ENCODE measurements around the gene PDLIM4.

PDLIM4 gene

DNA sequence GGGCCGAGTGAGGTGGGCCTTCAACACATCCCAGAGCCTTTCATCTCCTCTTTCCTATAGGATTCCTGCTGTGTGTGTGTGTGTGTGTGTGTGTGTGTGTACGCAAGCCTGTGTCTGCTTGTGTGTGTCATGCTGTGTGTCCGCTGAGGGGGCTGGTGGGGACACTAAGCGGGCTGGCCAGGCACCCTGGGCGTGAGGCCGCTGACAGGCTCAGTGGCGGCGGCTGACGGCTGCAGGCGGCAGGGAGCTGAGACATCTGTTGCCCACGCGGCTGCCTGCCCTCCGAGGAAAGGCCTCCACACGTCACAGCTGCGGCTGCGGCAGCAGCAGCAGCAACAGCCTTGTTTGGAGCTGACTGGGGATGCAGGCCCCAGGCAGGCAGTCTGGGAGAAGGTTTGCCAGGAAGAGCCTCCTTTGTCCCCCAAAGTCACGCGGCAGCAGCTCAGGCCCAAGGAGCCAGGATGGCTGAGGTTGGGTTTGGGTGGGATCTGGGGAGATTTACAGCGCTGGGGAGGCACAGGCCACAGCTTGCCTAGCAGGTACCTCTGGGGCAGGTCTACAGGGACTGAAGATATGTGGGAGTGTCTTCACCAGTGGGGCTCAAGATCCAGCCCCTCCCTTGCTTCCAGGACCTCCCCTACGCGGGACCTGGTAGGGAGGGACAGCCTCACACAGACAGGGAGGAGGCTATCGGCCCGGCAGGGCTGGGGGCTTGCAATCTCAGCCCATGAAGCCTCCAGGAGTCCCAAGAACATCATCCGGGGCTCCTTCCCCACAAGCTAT lies 1.8 kb downstream of the PDLIM4 start:
- no peaks in the 10 kb centered on the region for H3K9me3 ChIP-seq (ENCODE audit: control insufficient read depth in 5 of 5, low read length in 5 of 5)
- H3K27me3 ChIP-seq (ENCODE audit: control insufficient read depth in 5 of 5, insufficient read depth in 4 of 5, low read length in 5 of 5) = peaks cover 0 to 8% (median 0%) of the 10 kb centered on the region in 5 donors
- peak overlapping the region; percentile 39 to 66 (median 58) for H3K4me3 ChIP-seq (ENCODE audit: low read depth in 1 of 5, low read length in 5 of 5)
- H3K36me3 ChIP-seq (ENCODE audit: control insufficient read depth in 5 of 5, insufficient read depth in 5 of 5, low read length in 5 of 5) = no peaks in the 10 kb centered on the region
- H3K27ac ChIP-seq (ENCODE audit: low read depth, low read length) = peak overlapping the region; percentile 81
- H3K9ac ChIP-seq (ENCODE audit: low read length in 5 of 5) = peak overlapping the region in 4 of 5 donors; percentile 26 to 80 (median 51)
- peaks cover 7 to 86% (median 47%) of the 10 kb centered on the region in 5 donors for H3K4me1 ChIP-seq (ENCODE audit: control insufficient read depth in 5 of 5, insufficient read depth in 5 of 5, low read length in 5 of 5)

DNA sequence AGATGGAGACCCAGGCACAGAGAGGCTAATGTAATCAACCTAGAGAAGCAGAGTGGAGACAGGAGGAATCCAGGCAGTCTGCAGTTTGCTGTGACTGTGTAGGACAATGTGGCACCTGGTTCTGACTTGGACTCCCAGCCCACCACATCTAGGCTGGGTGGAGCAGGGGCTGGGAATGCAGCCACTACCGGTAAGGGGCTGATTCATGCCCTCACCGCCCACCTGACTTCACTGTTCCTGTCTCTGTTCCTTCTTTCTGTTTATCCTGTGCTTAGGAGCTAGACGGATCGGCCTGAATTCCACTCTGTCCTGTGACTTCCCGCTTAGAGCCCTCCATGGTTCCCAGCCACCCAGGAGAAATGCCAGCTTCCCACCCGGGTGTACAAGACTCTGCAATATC lies 2.6 kb downstream of the PDLIM4 start:
- Histone ChIP-seq H3K4me3 (ENCODE audit: low read depth in 1 of 5, low read length in 5 of 5) (peak overlapping the region in 2 of 5 donors; percentile 39 to 66), H3K27ac (ENCODE audit: low read depth, low read length) (peak overlapping the region; percentile 81), H3K4me1 (ENCODE audit: control insufficient read depth in 5 of 5, insufficient read depth in 5 of 5, low read length in 5 of 5) (peaks cover 2 to 85% (median 42%) of the 10 kb centered on the region in 5 donors), H3K27me3 (ENCODE audit: control insufficient read depth in 5 of 5, insufficient read depth in 4 of 5, low read length in 5 of 5) (peaks cover 0 to 8% (median 0%) of the 10 kb centered on the region in 5 donors), H3K9ac (ENCODE audit: low read length in 5 of 5) (peak overlapping the region in 2 of 5 donors; percentile 33 to 80), H3K36me3 (ENCODE audit: control insufficient read depth in 5 of 5, insufficient read depth in 5 of 5, low read length in 5 of 5) (no peaks in the 10 kb centered on the region), H3K9me3 (ENCODE audit: control insufficient read depth in 5 of 5, low read length in 5 of 5) (no peaks in the 10 kb centered on the region)

- Histone ChIP-seq H3K36me3 (ENCODE audit: control insufficient read depth in 5 of 5, insufficient read depth in 5 of 5, low read length in 5 of 5) (no peaks in the 10 kb centered on the region), H3K27ac (ENCODE audit: low read depth, low read length) (no peak overlapping the region), H3K9me3 (ENCODE audit: control insufficient read depth in 5 of 5, low read length in 5 of 5) (no peaks in the 10 kb centered on the region), H3K4me1 (ENCODE audit: control insufficient read depth in 5 of 5, insufficient read depth in 5 of 5, low read length in 5 of 5) (peaks cover 3 to 87% (median 46%) of the 10 kb centered on the region in 5 donors), H3K27me3 (ENCODE audit: control insufficient read depth in 5 of 5, insufficient read depth in 4 of 5, low read length in 5 of 5) (peaks cover 0 to 8% (median 0%) of the 10 kb centered on the region in 5 donors), H3K9ac (ENCODE audit: low read length in 5 of 5) (no peak overlapping the region), H3K4me3 (ENCODE audit: low read depth in 1 of 5, low read length in 5 of 5) (no peak overlapping the region)
Observed at GRCh38 chr5:132260714-132261551, 3.4 kb downstream of the PDLIM4 start.

DNA sequence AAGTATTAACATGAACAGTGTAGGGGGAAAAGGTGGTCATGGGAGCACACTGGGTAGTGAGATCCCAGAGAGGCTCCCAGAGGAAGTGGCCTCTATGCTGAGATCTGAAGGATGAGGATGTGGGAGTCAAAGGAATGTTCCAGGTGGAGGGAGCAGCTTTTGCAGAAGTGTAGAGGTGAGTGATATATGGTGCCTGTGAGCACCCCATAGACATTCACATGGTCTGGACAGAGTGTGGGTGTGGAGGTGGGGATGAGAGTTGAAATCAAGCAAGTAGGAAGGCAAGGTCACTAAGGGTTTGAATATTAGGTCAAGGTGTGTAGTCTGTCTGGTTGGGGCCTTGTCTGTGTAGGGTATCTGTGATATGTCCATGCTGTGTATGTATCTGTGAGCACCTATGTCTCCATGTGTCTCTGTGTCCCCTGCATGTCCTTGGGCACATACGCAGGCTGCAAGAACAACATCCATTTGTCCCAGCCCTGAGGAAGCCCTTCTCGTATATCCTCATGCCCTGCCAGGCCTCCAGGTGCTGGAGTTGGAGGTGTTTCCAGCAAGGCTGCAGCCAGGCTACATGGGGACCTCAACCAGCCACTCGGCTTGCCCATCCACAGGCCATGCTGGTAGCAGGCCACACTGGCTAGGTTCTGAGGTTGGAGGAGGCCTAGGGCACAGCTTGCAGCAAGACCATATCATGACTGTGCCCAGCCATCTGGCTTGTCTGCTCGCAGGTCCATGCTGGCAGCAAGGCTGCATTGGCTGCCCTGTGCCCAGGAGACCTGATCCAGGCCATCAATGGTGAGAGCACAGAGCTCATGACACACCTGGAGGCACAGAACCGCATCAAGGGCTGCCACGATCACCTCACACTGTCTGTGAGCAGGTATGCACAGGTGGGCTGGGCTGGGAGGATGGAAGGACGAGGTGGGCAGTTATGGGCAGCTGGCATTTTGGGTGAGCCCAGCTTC lies 4.7 kb downstream of the PDLIM4 start:
- H3K4me1 ChIP-seq (ENCODE audit: control insufficient read depth in 5 of 5, insufficient read depth in 5 of 5, low read length in 5 of 5) = peaks cover 6 to 87% (median 51%) of the 10 kb centered on the region in 5 donors
- no peak overlapping the region for H3K27ac ChIP-seq (ENCODE audit: low read depth, low read length)
- peaks cover 0 to 8% (median 0%) of the 10 kb centered on the region in 5 donors for H3K36me3 ChIP-seq (ENCODE audit: control insufficient read depth in 5 of 5, insufficient read depth in 5 of 5, low read length in 5 of 5)
- H3K27me3 ChIP-seq (ENCODE audit: control insufficient read depth in 5 of 5, insufficient read depth in 4 of 5, low read length in 5 of 5) = peaks cover 0 to 5% (median 0%) of the 10 kb centered on the region in 5 donors
- no peak overlapping the region for H3K9ac ChIP-seq (ENCODE audit: low read length in 5 of 5)
- no peak overlapping the region for H3K4me3 ChIP-seq (ENCODE audit: low read depth in 1 of 5, low read length in 5 of 5)
- no peaks in the 10 kb centered on the region for H3K9me3 ChIP-seq (ENCODE audit: control insufficient read depth in 5 of 5, low read length in 5 of 5)

DNA sequence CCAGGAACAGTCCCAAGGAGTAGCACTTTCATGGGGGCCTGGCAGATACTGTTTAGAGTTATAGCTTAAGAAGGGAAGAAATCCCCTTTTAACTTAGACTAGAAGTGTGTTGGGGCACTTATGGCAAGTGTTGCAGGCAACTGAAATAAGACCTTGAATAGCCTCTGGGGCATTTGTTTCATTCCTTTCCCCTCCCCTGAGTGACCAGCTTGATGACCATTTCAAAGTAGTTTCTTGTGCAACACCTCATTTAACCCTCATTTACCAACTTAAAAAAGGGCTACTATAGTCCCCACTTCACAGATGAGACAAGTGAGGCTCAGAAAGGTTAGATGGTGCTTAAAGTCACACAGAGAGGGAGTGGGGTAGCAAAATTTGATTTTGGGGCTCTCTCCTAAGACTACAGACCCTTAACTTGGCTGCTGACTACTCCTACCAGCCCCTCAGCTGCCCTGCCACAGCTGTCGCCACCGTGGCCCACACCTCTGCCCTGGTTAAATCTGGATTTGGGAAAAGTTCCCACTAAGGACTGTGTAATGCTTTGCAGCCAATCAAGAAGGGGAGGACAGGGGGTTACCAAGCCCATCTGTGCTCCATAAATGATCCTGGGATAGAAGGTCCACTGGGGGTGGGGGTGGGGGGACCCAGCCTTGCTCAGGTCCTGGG lies 5.5 kb downstream of the PDLIM4 start:
- Histone ChIP-seq H3K36me3 (ENCODE audit: control insufficient read depth in 5 of 5, insufficient read depth in 5 of 5, low read length in 5 of 5) (peaks cover 0 to 11% (median 0%) of the 10 kb centered on the region in 5 donors), H3K27me3 (ENCODE audit: control insufficient read depth in 5 of 5, insufficient read depth in 4 of 5, low read length in 5 of 5) (peaks cover 0 to 5% (median 0%) of the 10 kb centered on the region in 5 donors), H3K27ac (ENCODE audit: low read depth, low read length) (peak overlapping the region; percentile 50), H3K4me3 (ENCODE audit: low read depth in 1 of 5, low read length in 5 of 5) (no peak overlapping the region), H3K9ac (ENCODE audit: low read length in 5 of 5) (no peak overlapping the region), H3K4me1 (ENCODE audit: control insufficient read depth in 5 of 5, insufficient read depth in 5 of 5, low read length in 5 of 5) (peaks cover 6 to 82% (median 46%) of the 10 kb centered on the region in 5 donors), H3K9me3 (ENCODE audit: control insufficient read depth in 5 of 5, low read length in 5 of 5) (no peaks in the 10 kb centered on the region)

DNA sequence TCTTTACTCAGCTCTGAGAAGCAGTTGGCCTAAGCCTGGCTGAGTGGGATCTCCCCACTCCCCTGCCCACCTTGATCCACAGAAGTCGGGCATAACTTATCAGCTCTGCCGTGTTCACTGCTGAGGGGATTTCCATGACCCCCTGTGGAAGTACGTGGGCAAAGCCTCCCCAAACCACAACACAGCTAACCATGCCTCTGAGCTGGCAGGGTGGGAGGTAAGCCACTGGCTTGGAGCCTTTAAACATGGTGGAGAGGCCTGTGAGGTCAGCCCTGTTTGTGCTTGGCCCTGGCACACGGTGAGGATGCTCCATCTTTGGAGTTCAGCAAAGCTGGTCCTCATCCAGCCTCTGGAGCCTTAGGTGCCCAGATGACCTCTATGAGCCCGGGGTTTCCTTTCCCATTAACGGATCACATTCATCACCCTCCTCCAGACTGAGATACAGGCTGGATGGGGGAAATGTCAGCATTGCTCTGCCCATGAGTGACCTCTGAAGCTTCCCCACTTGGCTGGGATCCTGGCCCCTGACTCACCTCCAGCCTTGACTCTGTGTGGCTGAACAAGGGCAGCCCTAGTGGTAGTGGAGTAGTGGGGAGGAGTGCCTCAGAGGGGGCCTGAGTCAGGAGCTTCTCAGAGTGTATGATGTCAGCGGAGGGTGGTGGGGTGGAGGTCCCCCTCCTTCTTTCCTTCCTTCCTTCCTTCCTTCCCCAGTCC lies 6.2 kb downstream of the PDLIM4 start:
- Histone ChIP-seq H3K9me3 (ENCODE audit: control insufficient read depth in 5 of 5, low read length in 5 of 5) (no peaks in the 10 kb centered on the region), H3K4me3 (ENCODE audit: low read depth in 1 of 5, low read length in 5 of 5) (no peak overlapping the region), H3K36me3 (ENCODE audit: control insufficient read depth in 5 of 5, insufficient read depth in 5 of 5, low read length in 5 of 5) (peaks cover 0 to 11% (median 0%) of the 10 kb centered on the region in 5 donors), H3K9ac (ENCODE audit: low read length in 5 of 5) (no peak overlapping the region), H3K4me1 (ENCODE audit: control insufficient read depth in 5 of 5, insufficient read depth in 5 of 5, low read length in 5 of 5) (peaks cover 6 to 75% (median 41%) of the 10 kb centered on the region in 5 donors), H3K27ac (ENCODE audit: low read depth, low read length) (peak overlapping the region; percentile 50), H3K27me3 (ENCODE audit: control insufficient read depth in 5 of 5, insufficient read depth in 4 of 5, low read length in 5 of 5) (peaks cover 0 to 3% (median 0%) of the 10 kb centered on the region in 5 donors)

GRCh38 chr5:132264546-132265335 lies 7.2 kb downstream of the PDLIM4 start:
- H3K36me3 ChIP-seq (ENCODE audit: control insufficient read depth in 5 of 5, insufficient read depth in 5 of 5, low read length in 5 of 5) = peaks cover 0 to 11% (median 0%) of the 10 kb centered on the region in 5 donors
- H3K9me3 ChIP-seq (ENCODE audit: control insufficient read depth in 5 of 5, low read length in 5 of 5) = no peaks in the 10 kb centered on the region
- H3K4me1 ChIP-seq (ENCODE audit: control insufficient read depth in 5 of 5, insufficient read depth in 5 of 5, low read length in 5 of 5) = peaks cover 6 to 65% (median 35%) of the 10 kb centered on the region in 5 donors
- peak overlapping the region in 2 of 5 donors; percentile 15 to 40 for H3K9ac ChIP-seq (ENCODE audit: low read length in 5 of 5)
- H3K27me3 ChIP-seq (ENCODE audit: control insufficient read depth in 5 of 5, insufficient read depth in 4 of 5, low read length in 5 of 5) = peaks cover 0 to under 1% (median 0%) of the 10 kb centered on the region in 5 donors
- H3K27ac ChIP-seq (ENCODE audit: low read depth, low read length) = peak overlapping the region; percentile 77
- no peak overlapping the region for H3K4me3 ChIP-seq (ENCODE audit: low read depth in 1 of 5, low read length in 5 of 5)

DNA sequence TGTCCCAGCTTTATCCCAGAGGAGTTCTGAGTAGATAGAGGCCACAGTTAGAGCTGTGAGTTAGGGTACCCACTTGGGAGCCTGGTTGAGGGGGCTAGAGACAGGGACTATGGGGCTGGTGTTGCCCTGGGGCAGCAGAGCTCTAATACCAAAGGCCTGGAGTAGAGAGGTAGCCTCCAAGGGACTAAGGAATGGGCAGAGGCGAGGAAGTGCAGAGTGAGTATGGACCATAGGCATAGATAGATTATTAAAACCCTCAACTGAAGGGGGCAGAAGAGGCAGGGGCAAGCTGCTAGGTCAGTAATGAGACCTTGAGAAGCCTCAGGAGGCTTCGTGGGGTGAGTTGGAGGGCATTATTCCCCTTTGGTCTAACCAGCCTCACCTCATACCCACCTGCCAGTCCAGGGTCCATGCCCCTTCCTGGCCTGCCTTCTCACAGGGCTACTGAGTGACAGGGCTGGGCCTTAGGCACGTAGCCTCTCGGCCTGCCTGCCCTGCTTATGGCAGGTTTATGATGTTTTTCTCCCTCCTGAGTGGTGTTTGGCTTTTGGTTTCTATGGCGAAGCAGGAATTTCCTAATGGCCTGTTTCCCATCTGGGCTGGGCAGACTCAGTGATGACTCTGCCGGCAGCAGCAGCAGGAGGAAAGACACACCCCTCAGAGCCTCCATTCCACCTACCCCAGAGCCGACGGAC lies 8.0 kb downstream of the PDLIM4 start:
- Histone ChIP-seq H3K9me3 (ENCODE audit: control insufficient read depth in 5 of 5, low read length in 5 of 5) (no peaks in the 10 kb centered on the region), H3K36me3 (ENCODE audit: control insufficient read depth in 5 of 5, insufficient read depth in 5 of 5, low read length in 5 of 5) (peaks cover 0 to 11% (median 0%) of the 10 kb centered on the region in 5 donors), H3K27ac (ENCODE audit: low read depth, low read length) (peak overlapping the region; percentile 77), H3K4me3 (ENCODE audit: low read depth in 1 of 5, low read length in 5 of 5) (peak overlapping the region in 1 of 5 donors; percentile 4), H3K27me3 (ENCODE audit: control insufficient read depth in 5 of 5, insufficient read depth in 4 of 5, low read length in 5 of 5) (no peaks in the 10 kb centered on the region), H3K9ac (ENCODE audit: low read length in 5 of 5) (peak overlapping the region in 2 of 5 donors; percentile 15 to 40), H3K4me1 (ENCODE audit: control insufficient read depth in 5 of 5, insufficient read depth in 5 of 5, low read length in 5 of 5) (peaks cover 6 to 57% (median 28%) of the 10 kb centered on the region in 5 donors)
